ENCODE data around the gene BAIAP2.
"Not testable (repeated sequence)": the region's sequence is repeated elsewhere in the genome, so short reads cannot be mapped to it uniquely, and the experiment has no call there.

The BAIAP2 gene

GRCh38 chr17:81073967-81074839 lies 39.3 kb downstream of the BAIAP2 start:
- DNase-seq, result no peak

- DNase-seq, result no peak
These were observed 39.9 kb downstream of the BAIAP2 start for GRCh38 chr17:81074875-81075274.

GRCh38 chr17:81075307-81075706 lies 40.4 kb downstream of the BAIAP2 start:
- DNase-seq, result no peak

- DNase-seq, result no peak
These were observed 41.3 kb downstream of the BAIAP2 start for GRCh38 chr17:81076141-81076679.

- DNase-seq, result not testable (repeated sequence)
These were observed 43.3 kb downstream of the BAIAP2 start for GRCh38 chr17:81078026-81078913.

GRCh38 chr17:81080019-81080418 lies 45.1 kb downstream of the BAIAP2 start:
- DNase-seq, result no peak

GRCh38 chr17:81081222-81082176 lies 46.5 kb downstream of the BAIAP2 start:
- DNase-seq, result no peak

- no peak for DNase-seq
These were observed 47.5 kb downstream of the BAIAP2 start for GRCh38 chr17:81082177-81083073.

- DNase-seq, result no peak
These were observed 48.3 kb downstream of the BAIAP2 start for GRCh38 chr17:81083125-81083765.

GRCh38 chr17:81084680-81085419 lies 49.9 kb downstream of the BAIAP2 start:
- DNase-seq, result no peak

GRCh38 chr17:81085420-81085911 lies 50.5 kb downstream of the BAIAP2 start:
- no peak for DNase-seq

- no peak for DNase-seq
These were observed 52.0 kb downstream of the BAIAP2 start for GRCh38 chr17:81086789-81087551.

- peak; percentile 84 for DNase-seq
These were observed 55.6 kb downstream of the BAIAP2 start for GRCh38 chr17:81090361-81091136.

GRCh38 chr17:81091154-81091553 lies 56.2 kb downstream of the BAIAP2 start:
- DNase-seq, result no peak

- DNase-seq, result no peak
These were observed 57.0 kb downstream of the BAIAP2 start for GRCh38 chr17:81091774-81092517.

GRCh38 chr17:81092518-81093095 lies 57.7 kb downstream of the BAIAP2 start:
- DNase-seq, result no peak

Data from hematopoietic multipotent progenitor cell treated with erythropoietin and hydrocortisone succinate and interleukin-3 and kit ligand, for 6 days (in vitro differentiated cells).